Activated effector memory CD4-positive, alpha-beta T cell treated with anti-CD3 and anti-CD28 coated beads, Interleukin-2, amount 50 U/mL, for 16 hours (primary cell): ENCODE results near the gene THSD4.

Experiments
- DNase-seq: peaks from one replicate; pipeline ENCODE4 v3.0.0-alpha.2; 2020

THSD4 gene

DNA sequence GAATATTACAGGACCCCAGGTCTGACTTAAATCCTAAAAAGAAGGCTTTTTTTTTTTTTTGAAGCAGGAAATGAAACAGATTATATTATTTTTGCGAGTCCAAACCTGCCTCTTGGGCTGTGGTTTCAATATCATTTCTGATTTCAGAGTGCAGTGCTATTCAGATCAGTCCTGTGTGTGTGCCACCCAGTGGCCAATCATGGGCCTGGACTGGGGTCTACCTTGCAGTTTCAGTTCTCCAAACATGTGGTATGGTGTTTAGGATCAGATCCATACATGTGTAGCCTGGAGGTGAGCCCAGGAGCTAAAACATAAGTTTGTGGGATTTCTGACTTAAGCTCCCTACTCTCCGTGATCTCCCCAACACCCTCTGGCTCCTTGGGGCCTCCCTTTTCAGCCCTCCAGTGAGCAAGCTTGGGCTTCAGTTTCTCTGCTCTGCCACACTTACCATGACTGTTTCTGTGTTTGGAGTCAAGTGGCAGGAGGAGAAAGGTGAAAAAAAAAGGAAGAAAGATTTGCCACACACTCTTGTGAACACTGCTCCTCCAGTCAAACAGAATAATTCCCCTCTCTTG is 12.1 kb upstream of the THSD4 start:
- no peak for DNase-seq

DNA sequence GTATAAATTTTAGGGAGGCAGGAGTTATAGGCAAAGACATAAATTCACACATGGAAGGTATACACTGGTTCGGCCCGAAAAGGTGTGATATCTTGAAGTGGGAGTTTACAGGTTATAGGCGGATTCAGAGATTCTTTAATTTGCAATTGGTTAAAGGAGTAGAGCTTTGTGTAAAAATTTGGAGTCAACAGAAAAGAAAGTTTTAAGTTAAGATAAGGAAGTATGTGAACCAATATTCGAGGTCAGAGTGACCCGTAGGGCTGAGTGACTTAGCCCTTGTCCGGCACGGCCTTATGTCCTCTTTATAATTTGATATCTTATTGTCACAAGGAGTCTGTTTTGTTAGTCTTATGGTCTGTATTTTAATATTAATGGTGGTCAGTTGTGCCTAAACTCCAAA is 10.6 kb upstream of the THSD4 start:
- DNase-seq, result no peak

DNA sequence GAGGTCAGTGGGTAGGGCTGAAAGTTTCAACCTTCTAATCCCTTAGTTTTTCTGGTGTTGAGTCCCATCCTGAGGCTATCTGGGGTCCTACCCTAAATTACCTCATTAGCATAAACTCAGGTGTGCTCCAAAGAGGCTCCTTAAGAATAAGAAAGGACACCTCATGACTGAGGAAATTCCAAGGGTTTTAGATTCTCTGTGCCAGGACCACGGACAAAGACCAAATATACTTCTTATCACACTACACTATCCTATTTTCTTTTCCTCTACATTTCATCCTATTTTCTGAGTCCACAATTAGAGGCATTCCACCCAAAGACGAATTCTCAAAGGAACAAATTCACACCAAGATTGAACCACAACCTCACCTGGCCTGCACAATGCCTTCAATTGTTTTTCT is 9.8 kb upstream of the THSD4 start:
- DNase-seq, result no peak

DNA sequence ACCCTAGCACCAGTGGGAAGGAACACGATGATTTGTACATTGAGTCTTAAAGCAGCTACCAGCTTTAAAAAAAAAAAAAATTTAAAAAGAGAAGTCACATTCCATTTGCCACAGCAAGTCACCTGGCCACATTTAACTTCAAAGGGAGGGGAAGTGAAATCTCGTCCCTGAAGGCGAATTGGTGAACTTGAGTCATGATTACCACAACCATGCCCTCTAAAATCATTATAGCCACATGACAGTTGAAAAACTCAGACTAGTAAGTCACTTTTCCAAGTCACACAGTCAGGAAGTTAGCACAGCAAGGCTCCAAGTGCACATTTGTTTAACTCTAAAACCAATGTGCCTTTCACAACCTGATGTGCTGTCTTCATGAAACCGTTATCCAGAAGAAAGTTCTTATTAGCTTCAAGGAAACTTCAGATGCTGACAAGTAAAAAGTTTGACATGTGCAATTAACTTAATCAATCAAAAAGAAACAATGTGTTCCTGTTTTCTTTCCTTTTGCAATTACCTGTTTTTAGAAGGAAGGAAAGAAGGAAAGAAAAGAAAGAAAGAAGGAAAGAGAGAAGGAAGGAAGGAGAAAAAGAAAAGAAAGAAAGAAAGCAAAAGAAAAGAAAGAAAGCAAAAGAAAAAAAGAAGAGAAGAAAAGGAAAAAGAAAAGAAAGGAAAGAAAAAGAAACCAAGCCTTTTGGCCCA is 8.3 kb upstream of the THSD4 start:
- no peak for DNase-seq

GRCh38 chr15:71107501-71107815 is 7.8 kb upstream of the THSD4 start:
- DNase-seq, result no peak

DNA sequence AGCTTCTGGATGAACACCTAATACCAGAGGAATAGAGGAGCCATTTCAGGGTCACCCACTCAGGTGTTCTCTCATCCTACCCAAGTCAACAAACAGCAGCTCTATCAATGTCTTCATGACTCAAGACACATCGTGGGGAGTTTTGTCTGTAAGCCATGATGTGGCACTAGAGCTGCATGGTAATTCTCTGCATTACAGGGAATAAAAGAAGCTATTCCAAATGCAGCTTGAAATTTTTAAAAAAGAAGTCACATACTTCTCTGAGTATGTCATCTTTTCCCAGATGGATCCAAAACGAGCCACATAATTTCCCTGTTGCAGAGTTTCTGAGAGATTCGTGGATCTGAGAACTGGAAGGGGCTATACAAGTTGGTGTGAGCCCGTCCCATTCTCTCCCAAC is 6.1 kb upstream of the THSD4 start:
- no peak for DNase-seq

GRCh38 chr15:71109905-71110304 is 5.4 kb upstream of the THSD4 start:
- no peak for DNase-seq

DNA sequence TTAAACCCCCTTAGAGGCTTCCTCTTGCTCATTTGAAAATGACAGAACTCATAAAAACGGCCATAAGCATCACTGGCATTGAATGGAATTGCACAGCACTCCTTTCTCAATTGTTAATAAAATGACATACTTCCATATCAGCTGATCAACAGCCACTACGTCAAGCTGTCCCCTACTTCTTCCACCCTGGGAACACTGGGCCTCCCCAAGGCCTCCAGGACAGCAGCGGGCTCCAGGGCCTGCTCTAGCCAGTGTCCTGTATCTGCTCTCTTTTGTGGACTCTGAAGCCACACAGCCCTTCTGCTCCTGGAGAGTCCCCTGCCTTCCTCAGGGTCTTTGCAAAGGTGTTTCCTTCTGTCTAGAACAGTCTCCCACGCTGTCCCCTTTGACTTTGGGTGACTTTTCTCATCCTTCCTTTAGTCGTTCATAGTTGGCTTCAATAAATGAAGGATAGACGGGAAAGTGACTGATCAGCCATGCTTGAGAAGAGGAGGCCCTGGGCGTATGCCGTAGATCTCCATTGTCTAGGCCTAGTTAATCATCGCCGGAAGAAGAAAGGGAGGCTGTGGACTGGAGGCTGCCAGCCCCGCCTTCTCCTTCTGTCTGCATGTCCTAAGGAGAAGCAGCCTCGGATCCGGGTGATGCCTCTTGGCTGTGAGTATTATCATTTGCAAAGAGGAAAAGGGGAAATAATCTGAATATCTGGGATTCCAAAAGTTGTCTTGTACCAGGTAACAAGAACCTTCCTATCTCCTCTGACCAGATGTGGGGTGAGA is 4.7 kb upstream of the THSD4 start:
- no peak for DNase-seq

GRCh38 chr15:71111181-71111565 is 4.1 kb upstream of the THSD4 start:
- DNase-seq, result no peak

- no peak for DNase-seq
These were observed 3.3 kb upstream of the THSD4 start for GRCh38 chr15:71111950-71112349.

- DNase-seq, result no peak
These were observed 2.8 kb upstream of the THSD4 start for GRCh38 chr15:71112429-71112828.

- no peak for DNase-seq
These were observed 1.1 kb upstream of the THSD4 start for GRCh38 chr15:71114066-71114680.

- DNase-seq, result no peak
These were observed 488 bp downstream of the THSD4 start for GRCh38 chr15:71115567-71116351.

- DNase-seq, result no peak
These were observed 1.1 kb downstream of the THSD4 start for GRCh38 chr15:71116366-71116765.

GRCh38 chr15:71116942-71117341 is 1.7 kb downstream of the THSD4 start:
- DNase-seq, result no peak

GRCh38 chr15:71117714-71118305 is 2.5 kb downstream of the THSD4 start:
- DNase-seq, result no peak

- no peak for DNase-seq
These were observed 3.1 kb downstream of the THSD4 start for GRCh38 chr15:71118345-71118744.

DNA sequence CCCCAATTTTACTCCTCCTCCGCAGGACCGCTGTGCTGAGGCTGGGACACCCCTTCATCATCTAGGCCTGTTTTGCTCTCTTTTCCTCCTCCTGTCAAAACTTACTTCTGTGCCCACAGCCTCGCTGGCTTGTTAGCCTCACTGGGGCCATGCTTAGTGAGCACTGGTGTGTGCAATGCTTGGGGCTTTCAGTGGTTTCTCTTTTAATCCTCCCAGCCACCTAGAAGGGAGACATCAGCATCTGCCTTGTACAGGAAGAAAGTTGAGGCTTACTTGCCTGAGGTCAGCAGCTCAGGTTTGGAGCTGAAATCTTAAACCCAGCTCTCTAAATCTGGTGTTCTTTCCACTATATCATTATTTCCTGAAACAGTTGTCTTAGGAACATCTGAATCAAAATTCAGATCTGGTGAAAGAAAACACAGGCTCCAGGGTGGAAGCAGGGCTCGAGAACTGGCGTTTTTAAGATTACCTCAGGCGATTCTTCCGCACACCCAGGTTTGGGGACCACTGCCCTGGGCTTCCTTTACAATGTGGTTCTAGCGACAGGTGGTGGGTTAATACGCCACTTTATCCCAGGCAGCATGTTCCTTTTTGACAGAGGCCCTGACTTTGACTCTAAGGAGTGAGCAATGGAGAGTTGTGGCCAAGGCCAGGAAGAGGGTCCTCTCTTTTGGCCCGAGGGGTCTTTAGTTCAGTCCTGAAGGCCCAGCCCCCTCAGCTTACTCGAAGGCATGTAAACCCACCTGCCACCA is 3.8 kb downstream of the THSD4 start:
- DNase-seq, result no peak

DNA sequence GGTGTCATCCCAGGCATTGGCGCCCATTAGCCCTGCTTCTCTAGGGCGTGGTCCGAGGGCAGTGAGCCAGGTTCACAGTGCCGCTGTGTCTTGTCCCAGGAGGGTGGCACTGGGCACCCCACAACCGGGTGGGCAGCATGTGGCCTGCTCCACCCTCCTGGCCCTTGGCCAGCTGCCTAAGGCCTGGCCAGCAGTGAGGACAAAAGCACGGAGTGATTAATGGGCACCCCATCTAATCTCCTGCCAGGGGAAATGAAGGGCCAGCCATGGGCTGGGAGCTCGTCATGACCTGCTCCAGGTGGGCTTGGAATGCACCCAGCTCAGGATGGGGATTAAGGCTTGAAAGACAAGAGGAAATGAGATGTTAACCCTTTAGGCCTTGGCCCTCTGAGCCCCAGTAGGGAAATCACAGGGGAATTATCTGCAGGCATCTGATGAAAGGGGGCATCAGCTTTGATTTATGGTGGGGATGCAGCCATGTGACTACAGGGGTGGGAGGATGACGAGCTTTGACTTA is 5.2 kb downstream of the THSD4 start:
- DNase-seq, result no peak

DNA sequence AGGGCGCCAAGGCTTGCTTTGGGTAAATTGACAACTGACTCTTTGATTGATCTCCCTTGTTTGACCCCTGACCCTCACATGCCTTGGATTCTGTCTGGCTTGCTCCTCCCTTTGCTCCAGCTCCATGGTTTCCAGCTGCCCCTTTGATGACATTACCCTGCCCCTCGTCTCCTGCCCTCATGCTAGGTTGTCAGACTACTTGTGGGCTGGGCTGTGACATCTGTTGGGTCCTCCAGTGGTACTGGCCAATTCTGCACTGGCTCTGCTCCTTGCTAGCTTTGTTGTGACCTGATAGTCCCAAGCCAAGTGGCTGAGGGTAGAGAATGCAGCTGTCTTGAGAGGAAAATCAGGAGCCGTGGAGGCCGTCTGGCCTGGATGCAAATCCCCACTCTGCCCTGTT is 6.2 kb downstream of the THSD4 start:
- no peak for DNase-seq

DNA sequence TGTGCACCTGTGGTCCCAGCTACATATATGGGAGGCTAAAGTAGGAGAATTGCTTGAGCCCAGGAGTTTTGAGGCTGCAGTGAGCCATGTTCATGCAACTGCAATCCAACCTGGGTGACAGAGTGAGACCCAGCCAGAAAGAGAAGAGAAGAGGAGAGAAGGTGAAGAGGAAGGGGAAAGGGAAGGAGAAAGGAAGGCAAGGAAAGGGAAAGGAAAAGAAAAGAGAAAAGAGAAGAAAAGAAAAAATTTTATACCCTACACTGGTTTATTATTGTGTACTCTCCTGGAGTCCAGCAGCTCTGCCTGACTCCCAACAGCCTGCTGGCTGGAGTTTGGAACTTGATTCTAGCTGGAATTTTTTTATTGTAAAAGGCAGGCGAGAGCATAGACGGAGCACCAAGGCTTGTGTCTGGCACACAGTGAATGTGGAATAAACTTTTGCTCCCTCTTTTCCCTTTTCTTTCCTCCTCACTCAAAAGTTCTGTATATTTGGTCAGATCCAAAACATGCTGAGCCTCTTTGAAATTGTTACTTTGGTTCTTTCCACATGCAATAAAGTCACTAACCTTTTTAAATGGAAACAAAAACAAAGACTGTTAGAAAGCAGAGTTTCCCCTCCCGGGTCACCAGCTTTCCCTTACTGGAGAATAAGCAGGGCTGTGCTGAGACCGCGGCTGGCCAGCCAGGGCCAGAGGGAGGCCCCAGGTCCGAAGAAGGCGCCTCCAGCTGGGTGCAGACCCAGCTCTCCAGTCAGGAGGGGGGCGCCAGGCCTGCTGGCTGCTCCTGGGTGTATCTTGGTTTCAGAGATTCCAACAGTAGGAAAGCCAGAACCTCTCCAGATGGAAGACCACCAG is 9.9 kb downstream of the THSD4 start:
- no peak for DNase-seq
